Activated CD4-positive, alpha-beta T cell treated with anti-CD3 and anti-CD28 coated beads, Interleukin-2, amount 50 U/mL, for 48 hours (primary cell): ENCODE measurements around the gene PARD3.
"Not testable (repeated sequence)": the region's sequence is repeated elsewhere in the genome, so short reads cannot be mapped to it uniquely, and the experiment has no call there.

ENCODE experiments used
- DNase-seq, 2 experiments: peaks; one replicate each; pipeline ENCODE4 v3.0.0-alpha.2; 2020

Gene PARD3

DNA sequence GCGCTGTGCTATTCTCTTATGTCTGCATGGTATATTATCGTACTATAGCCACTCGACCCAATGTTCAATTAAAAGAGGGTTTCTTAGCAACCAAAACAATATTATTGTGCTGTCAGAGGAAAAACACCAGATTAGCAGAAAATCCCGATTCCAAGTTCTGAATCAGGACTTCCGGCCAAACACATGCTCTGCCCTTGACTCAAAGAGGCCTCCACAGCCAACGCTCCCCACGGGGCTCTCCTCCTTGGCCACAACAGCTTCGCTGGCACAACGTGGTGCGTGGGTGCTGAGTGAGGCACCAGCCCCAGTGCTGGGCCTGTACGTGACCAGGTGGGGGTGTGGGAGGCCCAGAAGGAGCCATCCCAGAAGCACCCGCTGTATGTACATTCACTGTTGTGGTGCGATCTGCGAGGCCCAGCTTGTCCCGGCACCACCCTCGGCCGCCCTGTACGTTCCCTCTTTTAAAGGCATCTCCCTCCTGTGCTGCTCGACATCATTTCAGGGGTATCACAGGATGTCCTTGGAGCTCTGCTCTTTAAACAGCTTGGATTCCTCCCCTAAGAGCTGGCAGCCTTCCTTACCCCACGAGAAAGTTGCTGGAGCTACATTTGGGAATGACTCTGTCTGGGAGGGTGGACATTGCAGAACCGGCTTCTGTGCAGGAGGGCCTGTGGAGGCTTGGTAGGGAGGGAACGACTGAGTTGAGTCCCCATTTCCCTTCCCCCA is 736.2 kb downstream of the PARD3 start:
- DNase-seq, result no peak

GRCh38 chr10:34078017-34078744 is 736.9 kb downstream of the PARD3 start:
- DNase-seq, result no peak

- DNase-seq, result no peak
Observed at GRCh38 chr10:34076443-34076842, 738.7 kb downstream of the PARD3 start.

DNA sequence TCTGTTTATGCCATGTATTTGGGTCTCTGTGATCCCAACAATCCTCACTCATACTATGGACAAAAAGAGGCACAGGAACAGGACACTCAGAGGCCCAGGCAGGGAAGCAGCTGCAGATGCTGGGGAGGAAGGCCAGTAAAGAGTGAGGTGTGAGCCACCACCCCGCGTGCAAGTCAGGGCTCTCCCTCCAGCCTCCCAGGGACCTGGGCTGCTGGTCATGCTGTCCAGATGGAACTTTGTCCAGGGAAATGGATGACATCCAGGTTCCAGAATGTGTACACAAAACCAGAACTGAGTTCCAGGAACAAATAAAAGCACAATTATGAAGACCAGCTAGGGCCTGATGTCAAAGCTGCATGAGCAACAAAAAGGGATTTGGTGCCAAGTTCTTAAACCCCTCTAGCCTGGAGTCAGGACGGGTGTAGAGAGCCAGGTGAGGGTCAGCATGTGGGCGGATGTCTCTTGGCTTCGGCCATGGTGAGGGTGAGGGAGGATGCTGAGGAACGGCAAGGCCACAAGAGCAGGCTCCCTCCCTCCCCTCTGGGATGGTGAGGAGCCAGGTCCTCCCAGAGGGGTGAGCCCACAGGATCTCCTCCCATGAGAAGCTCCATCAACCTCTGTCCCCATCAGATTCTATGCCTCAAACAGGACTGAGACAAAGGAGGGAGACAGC is 739.7 kb downstream of the PARD3 start:
- DNase-seq, result no peak

DNA sequence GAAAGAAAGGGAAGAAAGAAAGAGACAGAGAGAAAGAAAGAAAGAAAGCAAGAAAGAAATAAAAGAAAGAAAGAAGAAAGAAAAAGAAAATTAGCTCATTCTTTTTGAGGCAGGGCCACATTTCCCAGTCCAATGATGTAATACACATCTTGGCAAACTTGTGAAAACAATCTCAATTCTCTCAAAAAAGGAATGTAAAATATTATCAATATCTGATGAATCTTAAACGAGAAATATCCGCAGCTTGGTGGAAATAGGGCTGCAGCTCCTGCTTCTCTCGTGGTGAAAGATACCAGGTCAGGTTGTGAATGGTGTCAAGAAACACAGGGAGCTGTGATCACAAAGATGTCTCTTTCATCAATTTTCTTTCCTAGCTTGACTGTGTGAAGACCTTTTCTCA is 741.0 kb downstream of the PARD3 start:
- no peak for DNase-seq

DNA sequence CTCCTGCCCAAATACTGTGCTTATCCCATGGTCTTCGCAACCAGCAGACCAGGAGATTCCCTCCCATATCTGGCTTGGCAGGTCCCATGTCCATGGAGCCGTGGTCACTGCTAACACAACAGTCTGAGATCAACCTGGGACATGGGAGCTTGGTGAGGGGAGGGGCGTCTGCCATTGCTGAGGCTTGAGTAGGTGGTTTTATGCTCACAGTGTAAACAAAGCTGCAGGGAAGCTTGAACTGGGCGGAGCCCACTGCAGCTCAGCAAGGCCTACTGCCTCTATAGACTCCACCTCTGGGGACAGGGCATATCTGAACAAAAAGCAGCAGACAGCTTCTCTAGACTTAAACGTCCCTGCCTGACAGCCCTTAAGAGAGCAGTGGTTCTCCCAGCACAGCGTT is 747.4 kb downstream of the PARD3 start:
- not testable (repeated sequence) for DNase-seq

DNA sequence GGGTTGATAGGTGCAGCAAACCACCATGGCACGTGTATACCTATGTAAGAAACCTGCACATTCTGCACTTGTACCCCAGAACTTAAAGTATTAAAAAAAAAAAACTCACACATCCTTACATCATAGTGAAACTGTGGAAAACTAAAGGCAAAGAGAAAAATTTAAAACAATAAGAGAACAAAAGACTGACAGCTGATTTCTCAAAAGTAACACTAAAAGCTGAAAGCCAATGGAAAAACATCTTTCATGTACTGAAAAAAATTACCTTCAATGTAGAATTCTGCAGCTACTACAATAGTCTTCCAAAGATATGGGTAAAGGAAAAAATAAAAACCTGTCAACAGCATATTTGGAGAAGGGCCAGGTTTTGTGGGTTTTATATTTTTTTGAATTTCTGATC is 751.5 kb downstream of the PARD3 start:
- DNase-seq, result no peak

DNA sequence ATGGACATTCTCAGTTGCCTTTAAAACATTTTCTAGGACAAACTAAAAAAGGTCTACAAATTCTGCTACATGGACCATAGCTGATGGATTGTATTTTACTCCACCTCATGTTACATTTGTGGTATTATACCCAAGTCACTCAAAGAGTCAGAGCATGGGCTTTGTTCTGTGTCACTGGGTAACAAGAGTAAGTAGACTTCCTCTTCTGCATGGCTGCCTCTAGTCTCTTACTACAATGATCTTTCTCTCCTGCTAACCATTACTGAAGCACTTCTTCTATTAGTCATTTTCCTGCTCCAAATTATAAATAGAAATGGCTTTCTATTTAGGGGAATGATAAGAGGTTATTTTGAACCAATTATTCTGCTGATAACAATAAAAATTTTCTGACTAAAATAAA is 753.3 kb downstream of the PARD3 start:
- no peak for DNase-seq
